ENCODE measurements around the gene PTPDC1. TPM values are rescaled to one million over a fixed set of nuclear protein-coding genes. Genes with fewer than 3 reads are reported as not detected.

The PTPDC1 gene
- total RNA-seq, 1 donor from 2014 or later: 8.4 TPM

- ChIA-PET CTCF (no interaction called here), POLR2A (no interaction called here)
- no peak overlapping the region for H3K27ac Mint-ChIP-seq
- no peaks in the 10 kb centered on the region for H3K27me3 Mint-ChIP-seq
- peaks cover 11% of the 10 kb centered on the region for H3K36me3 Mint-ChIP-seq (ENCODE audit: low read depth)
- intact Hi-C loops (cut with micrococcal nuclease): no loop called here
- DNase-seq: no peak
- no peak for TF ChIP-seq CTCF (IDR thresholded peaks at IDR 0.05)
- no peaks in the 10 kb centered on the region for H3K9me3 Mint-ChIP-seq
- no peaks in the 10 kb centered on the region for H3K4me1 Mint-ChIP-seq
- no peak for ATAC-seq (ENCODE audit: low read depth)
- H3K4me3 Mint-ChIP-seq: no peak overlapping the region
Observed at GRCh38 chr9:94081435-94081834, 2.8 kb upstream of the PTPDC1 start.

- ATAC-seq (ENCODE audit: low read depth) (no peak), DNase-seq (no peak)
- no peaks in the 10 kb centered on the region for H3K4me1 Mint-ChIP-seq
- intact Hi-C loops (cut with micrococcal nuclease): no loop called here
- H3K4me3 Mint-ChIP-seq: no peak overlapping the region
- ChIA-PET CTCF (no interaction called here), POLR2A (no interaction called here)
- H3K27me3 Mint-ChIP-seq: no peaks in the 10 kb centered on the region
- no peak for TF ChIP-seq CTCF (IDR thresholded peaks at IDR 0.05)
- H3K27ac Mint-ChIP-seq: no peak overlapping the region
- peaks cover 14% of the 10 kb centered on the region for H3K36me3 Mint-ChIP-seq (ENCODE audit: low read depth)
- H3K9me3 Mint-ChIP-seq: no peaks in the 10 kb centered on the region
Observed at GRCh38 chr9:94081864-94082463, 2.3 kb upstream of the PTPDC1 start.

- ATAC-seq (ENCODE audit: low read depth): no peak
- CTCF ChIA-PET: no interaction called here
Observed at GRCh38 chr9:94082553-94082952, 1.7 kb upstream of the PTPDC1 start.

GRCh38 chr9:94082956-94083355 lies 1.3 kb upstream of the PTPDC1 start:
- Mint-ChIP-seq H3K9me3 (no peaks in the 10 kb centered on the region), H3K36me3 (ENCODE audit: low read depth) (peaks cover 16% of the 10 kb centered on the region), H3K27ac (no peak overlapping the region), H3K4me1 (no peaks in the 10 kb centered on the region), H3K27me3 (no peaks in the 10 kb centered on the region), H3K4me3 (no peak overlapping the region)
- ChIA-PET CTCF (no interaction called here), POLR2A (no interaction called here)
- intact Hi-C loops (cut with micrococcal nuclease): no loop called here
- DNase-seq (no peak), ATAC-seq (ENCODE audit: low read depth) (no peak)
- TF ChIP-seq CTCF (IDR thresholded peaks at IDR 0.05): no peak

More at GRCh38 chr9:94082553-94082952, 1.7 kb upstream of the PTPDC1 start:
- H3K9me3 Mint-ChIP-seq: no peaks in the 10 kb centered on the region
- intact Hi-C loops (cut with micrococcal nuclease): no loop called here
- no peaks in the 10 kb centered on the region for H3K4me1 Mint-ChIP-seq
- TF ChIP-seq CTCF (IDR thresholded peaks at IDR 0.05): no peak
- POLR2A ChIA-PET: no interaction called here
- no peak for DNase-seq
- H3K27me3 Mint-ChIP-seq: no peaks in the 10 kb centered on the region
- no peak overlapping the region for H3K27ac Mint-ChIP-seq
- H3K4me3 Mint-ChIP-seq: no peak overlapping the region
- H3K36me3 Mint-ChIP-seq (ENCODE audit: low read depth): peaks cover 17% of the 10 kb centered on the region

- Mint-ChIP-seq H3K27ac (no peak overlapping the region), H3K9me3 (no peaks in the 10 kb centered on the region), H3K4me3 (no peak overlapping the region), H3K4me1 (no peaks in the 10 kb centered on the region), H3K36me3 (ENCODE audit: low read depth) (peaks cover 18% of the 10 kb centered on the region), H3K27me3 (no peaks in the 10 kb centered on the region)
- DNase-seq: no peak
- TF ChIP-seq CTCF (IDR thresholded peaks at IDR 0.05): no peak
- ChIA-PET POLR2A (no interaction called here), CTCF (no interaction called here)
- no peak for ATAC-seq (ENCODE audit: low read depth)
- intact Hi-C loops (cut with micrococcal nuclease): no loop called here
Observed at GRCh38 chr9:94083384-94083783, 880 bp upstream of the PTPDC1 start.

Data from activated B cell treated with CpG ODN at 0.5 μM for 24 hours (primary cell).